Fibroblast of skin of right biceps (primary cell): ENCODE measurements around the gene THAP7.
"Not testable (repeated sequence)": the region's sequence is repeated elsewhere in the genome, so short reads cannot be mapped to it uniquely, and the experiment has no call there.

ENCODE experiments used
- DNase-seq: peaks from one replicate; pipeline ENCODE4 v3.0.0-alpha.2; 2013

The THAP7 gene

DNA sequence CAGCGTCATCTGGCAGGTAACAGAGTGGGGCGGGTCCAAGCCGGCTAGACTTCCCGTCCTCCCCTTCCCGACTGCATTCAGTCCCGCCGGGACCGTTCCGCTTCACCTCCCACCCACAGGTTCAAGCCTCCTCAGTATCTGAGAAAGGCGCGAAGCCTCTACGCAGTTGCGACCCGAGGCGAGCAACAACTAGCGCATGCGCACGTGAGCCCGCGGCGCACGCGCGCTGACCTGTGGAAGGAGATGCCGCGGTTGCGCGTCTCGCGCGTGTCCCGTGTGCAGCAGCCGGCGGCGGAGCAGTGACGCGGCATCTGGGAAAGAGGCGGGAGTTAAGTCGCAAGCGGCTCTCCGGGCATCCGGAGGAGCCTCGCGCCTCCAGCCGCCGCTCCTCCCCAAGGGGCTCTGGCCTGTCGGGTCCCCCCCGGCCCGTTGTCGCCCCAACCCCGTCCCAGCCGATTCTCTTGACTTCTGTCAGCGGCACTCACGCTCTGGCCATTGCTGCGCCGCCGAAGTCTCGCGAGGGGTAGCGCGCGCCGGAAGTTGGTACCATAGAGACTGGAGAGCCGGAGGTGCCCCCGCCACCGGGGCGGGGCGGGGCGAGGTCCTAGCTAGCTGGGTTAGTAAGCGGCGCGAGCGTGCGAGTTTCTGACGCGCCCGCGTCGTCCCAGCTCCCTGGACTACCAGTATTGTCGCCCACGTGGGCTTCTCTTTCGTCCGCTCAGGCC lies at the start of gene THAP7:
Gene THAP7, minus strand, starts transcription at position 518 of the 725 bp plus-strand sequence. Its CDS starts 207 bp downstream, at position 311.
- peak; percentile 95 for DNase-seq

DNA sequence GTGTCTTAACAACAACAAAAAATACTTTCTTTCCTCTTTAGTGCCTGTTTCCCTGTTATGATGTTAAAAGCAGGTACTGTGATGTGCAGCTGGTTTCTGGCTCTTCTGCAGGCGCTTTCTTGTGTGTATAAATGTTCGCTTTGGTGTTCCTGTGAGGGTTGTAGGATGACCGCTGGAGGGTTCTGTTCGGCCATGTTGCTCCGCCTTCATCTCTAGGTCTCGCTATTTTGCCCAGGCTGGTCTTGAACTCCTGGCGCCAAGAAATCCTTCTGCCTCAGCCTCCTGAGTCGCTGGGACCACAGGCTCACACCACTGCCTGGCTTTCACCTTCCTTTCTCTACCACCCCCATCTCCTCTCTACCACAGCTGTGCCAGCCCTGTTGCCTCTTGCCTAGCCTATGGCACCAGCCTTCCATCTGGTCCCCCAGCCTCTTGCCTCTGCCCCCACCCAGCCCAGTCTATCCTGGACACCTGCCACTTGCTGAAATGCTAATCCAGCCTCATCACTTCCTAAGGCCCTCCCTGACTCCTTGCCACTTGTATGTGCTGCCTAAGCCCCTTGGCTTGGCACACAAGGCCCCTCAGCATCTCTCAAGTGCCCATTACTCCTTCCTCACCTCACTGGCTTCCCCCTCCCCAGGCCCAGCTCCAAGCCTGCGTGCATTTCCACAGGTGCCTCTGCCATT lies 49.4 kb upstream of the THAP7 start:
- no peak for DNase-seq

DNA sequence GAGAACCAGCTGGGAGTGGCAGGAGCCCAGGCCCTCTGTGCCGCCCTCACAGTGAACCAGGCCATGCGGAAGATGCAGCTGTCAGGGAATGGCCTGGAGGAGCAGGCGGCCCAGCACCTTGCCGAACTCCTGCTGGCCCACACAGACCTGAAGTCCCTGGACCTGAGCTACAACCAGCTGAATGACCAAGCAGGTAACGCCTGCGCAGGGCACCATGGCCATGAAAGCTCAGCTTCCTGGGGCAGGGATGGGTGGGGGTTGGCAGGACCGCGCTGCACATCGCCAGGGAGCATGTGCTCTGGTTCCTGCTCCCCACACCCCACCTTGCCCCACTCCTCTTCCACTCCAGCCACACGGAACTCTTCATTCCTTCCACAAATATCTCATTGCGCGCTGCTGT lies 47.0 kb upstream of the THAP7 start:
- DNase-seq: not testable (repeated sequence)

GRCh38 chr22:21048448-21048847 lies 46.5 kb upstream of the THAP7 start:
- DNase-seq: not testable (repeated sequence)

- DNase-seq: no peak
Measured at GRCh38 chr22:21047730-21048129, 45.8 kb upstream of the THAP7 start.

DNA sequence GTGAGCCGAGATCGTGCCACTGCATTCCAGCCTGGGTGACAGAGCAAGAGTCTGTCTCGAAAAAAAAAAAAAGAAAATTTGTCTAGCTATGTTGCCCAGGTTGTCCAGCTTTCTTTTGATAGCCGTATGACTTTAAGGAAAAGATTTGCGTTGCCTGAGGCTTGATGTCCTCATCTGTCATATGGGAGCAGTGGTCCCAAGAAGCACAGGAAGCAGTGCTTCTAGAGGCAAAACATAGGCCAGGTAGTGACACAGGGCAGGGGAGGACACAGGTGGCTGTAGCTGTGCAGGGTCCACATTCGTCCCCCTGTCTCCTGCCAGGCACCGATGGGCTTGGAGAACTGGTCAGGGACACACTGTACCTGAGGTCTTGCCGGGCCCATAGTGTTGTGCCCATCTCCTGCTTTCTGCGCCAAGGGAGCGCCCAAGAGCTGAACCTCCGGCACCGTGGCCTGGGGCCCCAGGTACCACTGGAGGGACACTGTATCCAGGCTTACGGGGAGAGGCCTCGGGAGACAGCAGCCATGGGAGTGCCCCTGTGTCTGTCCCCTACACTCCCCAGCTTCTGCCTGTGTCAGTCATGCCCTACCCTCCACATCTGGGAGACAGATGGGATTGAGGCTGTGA lies 45.2 kb upstream of the THAP7 start:
- DNase-seq: no peak

GRCh38 chr22:21045585-21046294 lies 43.8 kb upstream of the THAP7 start, which contains the start of gene LRRC74B:
Gene LRRC74B, plus strand, starts transcription at chr22:21045946. Its CDS starts 41 bp downstream, at chr22:21045987.
- peak; percentile 92 for DNase-seq

GRCh38 chr22:21044931-21045584 lies 43.1 kb upstream of the THAP7 start:
- DNase-seq: peak; percentile 78

DNA sequence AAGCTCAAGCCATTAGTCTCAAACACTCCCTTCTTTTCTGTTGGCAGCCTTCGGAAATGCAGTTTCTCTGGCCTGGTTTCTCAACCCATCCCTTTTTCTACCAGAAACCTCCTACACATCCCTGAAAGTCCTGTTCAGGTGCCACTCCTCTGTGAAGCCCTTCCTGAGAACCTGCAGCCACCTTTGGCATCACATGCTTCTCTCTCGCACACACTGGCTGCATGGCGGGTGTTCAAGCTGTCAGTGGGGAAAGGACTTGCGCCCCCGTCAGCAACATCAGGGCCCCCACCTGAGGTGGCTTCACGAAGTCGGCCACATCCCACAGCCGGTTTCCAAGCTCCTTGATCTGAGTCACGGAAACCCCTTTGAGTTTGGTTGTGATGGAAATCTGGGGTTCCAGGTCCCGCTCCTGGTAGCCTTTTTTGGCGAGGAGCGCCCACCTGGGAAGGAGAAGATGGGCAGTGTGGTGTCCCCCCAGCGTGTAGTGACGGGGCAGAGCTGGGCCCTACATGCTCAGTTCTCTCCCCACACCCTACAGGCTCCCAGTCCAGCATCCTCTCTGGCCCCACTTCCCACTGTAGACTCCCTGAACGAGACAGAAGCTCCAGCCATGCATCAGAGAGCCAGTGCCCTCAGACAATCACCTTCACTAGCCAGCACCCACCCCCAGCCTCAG lies 42.1 kb upstream of the THAP7 start:
- no peak for DNase-seq

DNA sequence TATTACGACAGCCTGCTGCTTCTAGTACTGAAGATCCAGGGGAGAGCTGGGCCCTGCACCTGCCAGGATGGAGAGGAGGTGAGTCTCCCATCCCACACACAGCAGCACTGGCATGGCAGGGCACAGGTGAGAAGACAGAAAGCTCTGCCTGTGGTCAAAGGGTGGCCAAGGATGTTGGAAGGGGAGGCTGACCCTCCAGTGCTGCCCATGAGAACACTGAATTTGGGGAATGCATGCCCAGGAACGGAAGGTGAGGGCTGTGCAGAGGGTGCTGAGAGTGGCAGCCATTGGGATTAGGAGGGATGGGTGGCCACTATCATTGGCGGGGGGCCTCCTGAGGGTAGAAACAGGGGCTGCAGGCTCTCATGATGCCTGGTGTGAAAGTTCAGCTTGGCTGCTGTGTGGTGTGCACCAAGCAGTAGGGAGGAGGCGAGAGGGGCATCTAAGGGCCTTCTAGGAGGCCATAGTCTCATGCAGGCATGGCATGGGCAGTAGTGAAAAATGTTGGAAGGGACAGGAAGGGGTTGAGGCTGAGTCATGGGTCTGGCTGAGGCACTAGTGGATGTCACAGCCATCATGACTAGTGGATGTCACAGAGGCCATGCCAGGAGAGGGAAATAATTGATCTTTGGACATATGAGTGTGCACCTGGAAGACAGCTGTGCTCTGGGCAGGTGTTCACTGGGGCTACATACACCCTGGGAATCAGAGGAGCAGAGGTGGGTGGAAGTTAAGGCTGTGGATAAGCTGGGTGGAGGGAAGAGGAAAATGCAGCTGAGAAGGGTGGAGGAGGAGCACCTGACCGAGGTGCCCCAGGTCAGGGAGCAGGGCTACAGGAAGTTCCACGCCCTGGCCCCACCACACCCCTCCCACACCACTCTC lies 41.3 kb upstream of the THAP7 start:
- no peak for DNase-seq

GRCh38 chr22:21041937-21042336 lies 40.0 kb upstream of the THAP7 start:
- DNase-seq: peak; percentile 81

- DNase-seq: not testable (repeated sequence)
Measured at GRCh38 chr22:21039158-21039557, 37.2 kb upstream of the THAP7 start.

- no peak for DNase-seq
Measured at GRCh38 chr22:21038405-21038804, 36.5 kb upstream of the THAP7 start.

DNA sequence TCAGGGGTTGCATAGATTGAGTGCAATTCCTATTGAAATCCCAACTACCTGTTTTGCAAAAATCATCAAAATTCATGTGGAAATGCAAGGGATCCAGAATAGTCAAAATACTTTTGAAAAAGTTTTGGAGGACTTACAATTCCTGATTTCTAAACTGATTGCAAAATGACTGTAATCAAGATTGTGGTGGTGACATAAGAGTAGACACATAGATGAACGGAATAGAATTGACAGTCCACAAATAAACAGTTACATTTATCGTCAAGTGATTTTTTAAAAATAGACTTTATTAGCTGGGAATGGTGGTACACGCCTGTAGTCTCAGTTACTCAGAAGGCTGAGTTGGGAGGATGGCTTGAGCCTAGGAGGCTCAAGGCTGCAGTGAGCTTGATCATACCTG lies 33.1 kb upstream of the THAP7 start:
- DNase-seq: no peak

- DNase-seq: no peak
Measured at GRCh38 chr22:21033895-21034294, 32.0 kb upstream of the THAP7 start.

DNA sequence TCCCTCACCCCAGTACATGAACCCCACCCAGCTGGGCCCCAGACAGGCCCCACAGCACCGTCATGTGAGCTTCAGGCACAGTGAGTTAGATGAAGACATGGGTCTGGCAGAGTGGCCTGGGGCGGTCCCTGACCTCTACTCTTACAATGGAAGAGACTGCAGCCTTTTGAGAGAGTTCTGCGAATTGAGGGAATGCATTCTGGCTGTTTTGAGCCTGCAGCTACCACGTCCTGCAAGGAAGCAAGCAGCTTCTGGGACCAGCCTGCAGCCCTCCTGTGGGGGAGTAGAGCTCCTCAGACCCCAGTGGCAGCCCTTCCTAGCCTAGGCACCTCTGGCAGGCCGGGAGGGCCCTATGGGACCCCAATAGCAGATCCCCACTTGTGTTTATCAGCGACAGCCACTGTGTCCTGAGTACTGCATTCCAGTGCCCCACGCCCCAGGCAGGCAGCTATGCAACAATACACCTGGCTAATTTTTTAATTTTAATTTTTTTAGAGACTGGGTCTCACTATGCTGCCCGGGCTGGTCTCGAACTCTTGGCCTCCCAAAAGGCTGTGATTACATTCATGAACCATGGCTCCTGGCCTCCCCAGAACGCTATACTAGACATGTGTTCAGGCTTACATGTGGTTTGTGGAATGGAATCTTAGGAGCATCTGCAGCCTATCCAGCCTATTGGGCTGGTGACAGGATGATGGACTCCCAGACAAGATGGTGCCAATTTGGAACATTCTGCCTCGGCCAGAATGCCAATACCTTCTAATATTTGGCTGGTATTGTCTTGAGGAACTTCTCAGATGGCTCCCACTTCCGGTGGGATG lies 31.2 kb upstream of the THAP7 start:
- peak; percentile 15 for DNase-seq

DNA sequence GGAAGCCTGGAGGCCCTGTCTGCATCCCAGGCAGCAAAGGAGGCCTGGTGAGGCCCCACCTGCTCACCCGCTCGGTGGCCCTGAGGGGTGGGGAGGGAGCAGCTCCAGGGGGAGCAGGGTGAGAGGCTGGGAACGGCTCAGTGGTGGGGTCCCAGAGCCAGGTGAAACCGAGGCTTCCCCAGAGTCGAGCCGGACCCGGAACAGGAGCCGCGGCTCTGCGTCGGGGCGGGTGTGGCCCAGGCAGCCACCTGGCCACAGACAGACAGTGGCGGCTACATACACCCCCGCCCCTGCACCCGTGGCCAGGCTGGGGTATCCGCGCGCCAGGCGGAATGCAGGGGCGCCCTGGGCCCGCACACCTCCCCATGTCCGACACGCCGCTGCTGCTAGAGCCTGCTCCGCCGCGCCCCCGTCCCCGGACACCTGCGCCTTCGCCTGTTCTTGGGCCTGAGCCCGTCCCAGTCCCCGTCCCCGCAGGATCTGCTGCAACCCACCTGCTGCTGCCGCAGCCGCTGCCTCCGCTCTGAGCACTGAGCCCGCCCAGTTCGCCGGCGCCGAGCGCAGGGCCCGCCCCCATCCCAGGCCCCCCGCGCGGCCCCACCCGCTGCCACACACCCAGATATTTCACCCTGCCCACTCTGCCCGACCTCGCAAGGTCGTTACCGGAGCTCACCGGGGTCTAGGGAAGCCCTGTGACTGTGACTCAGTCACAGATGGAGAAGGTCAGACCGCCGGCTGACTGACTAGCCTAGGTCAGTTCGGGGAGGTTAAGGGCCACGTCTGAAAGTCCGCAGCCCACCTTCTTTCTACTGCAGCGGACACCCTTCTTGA lies 30.3 kb upstream of the THAP7 start, which contains the start of gene SLC7A4:
Gene SLC7A4, minus strand, starts transcription at position 525 of the 831 bp plus-strand sequence. CDS start 749 bp downstream, outside the sequence.
- DNase-seq: no peak

DNA sequence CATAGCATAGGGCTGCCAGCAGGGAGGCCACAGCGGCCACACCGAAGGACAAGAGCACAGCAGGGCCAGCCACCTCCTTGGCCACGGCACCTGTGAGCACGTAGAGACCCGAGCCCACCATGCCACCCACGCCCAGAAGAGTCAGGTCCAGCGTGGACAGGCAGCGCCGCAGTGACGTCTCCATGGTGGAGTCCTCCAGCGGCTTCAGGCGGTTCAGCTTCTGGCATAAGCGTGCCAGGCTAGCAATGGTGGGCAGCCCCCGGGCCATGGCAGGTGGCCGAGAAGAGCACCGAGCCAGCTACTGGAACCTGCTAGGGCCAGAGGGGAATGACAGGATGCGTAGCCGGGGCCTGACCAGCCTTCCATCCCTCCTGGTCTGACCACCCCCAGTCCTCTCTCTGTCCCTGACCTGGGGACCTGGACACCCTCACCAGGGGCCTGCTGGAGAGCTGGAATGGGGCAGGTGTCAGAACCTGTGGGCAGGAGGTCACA lies 29.7 kb upstream of the THAP7 start:
- DNase-seq: no peak
